Thyroid gland (tissue), 4 donors: ENCODE results near the gene GPR18. TPM values are rescaled to one million over a fixed set of nuclear protein-coding genes. Genes with fewer than 3 reads are reported as not detected.
"Not testable (repeated sequence)": the region's sequence is repeated elsewhere in the genome, so short reads cannot be mapped to it uniquely, and the experiment has no call there.

Experiments used
- DNase-seq, 2 donors: peaks; one replicate each; pipeline ENCODE4 v3.0.0-alpha.2; 2019
- H3K27ac ChIP-seq, 3 donors: fragments of 200-600 bp; sonication (generic); 1 replicate in 2 of 3; 2 replicates in 1 of 3; pipeline ENCODE4 v1.5.1; 2016 to 2019; ENCODE audit warnings: mild to moderate bottlenecking in 1 of 3, moderate library complexity in 1 of 3
- H3K27me3 ChIP-seq: fragments of 200-600 bp; sonication (generic); one replicate; pipeline ENCODE4 v1.5.1; 2019
- H3K36me3 ChIP-seq, 2 donors: fragments of 200-600 bp; sonication (generic); one replicate each; pipeline ENCODE4 v1.5.1; 2016 to 2019
- H3K4me1 ChIP-seq, 2 donors: fragments of 200-600 bp; sonication (generic); one replicate each; pipeline ENCODE4 v1.5.1; 2017 to 2019
- H3K4me3 ChIP-seq, 3 donors: fragments of 200-600 bp; sonication (generic); replicated peaks in 1 of 3; 1 replicate in 2 of 3; 2 replicates in 1 of 3; pipeline ENCODE4 v1.5.1; 2016; ENCODE audit warnings: mild to moderate bottlenecking in 1 of 3
- H3K9me3 ChIP-seq: fragments of 200-600 bp; sonication (generic); one replicate; pipeline ENCODE4 v1.5.1; 2017
- POLR2A ChIP-seq, 2 donors: fragments of 450-650 bp; IDR thresholded peaks; one replicate each; pipeline ENCODE4 v1.6.1; 2017; ENCODE audit warnings: antibody characterized with exemption in 2 of 2, mild to moderate bottlenecking in 2 of 2, moderate library complexity in 1 of 2
- WGBS, 2 donors: methylation state at CpG; one replicate each; pipeline ENCODE4 v1.1.5; 2017; 5-methylcytosine and 5-hydroxymethylcytosine counted together
- intact Hi-C: fragments of 100-400 bp; cut with DNase I; formaldehyde crosslinking; loops from one replicate; pipeline ENCODE4 v1.15.1; 2023
- total RNA-seq, 4 donors: library from RNA; depleted of rRNA; stranded (reverse); fragments of >200 nt; gene quantifications; one replicate each; pipeline ENCODE4 v1.2.3, GENCODE V29; 2016
- TF ChIP-seq, protein P1 (sequence below), 6 experiments: fragments of 200-600 bp in 3 of 6; fragments of 450-650 bp in 3 of 6; sonication (generic) in 3 of 6; IDR thresholded peaks; one replicate each; pipeline ENCODE4 v1.5.1; 2016 to 2019; ENCODE audit warnings: antibody characterized with exemption in 6 of 6, mild to moderate bottlenecking in 2 of 6, inconsistent platforms in 1 of 6, moderate library complexity in 1 of 6

The GPR18 gene
- total RNA-seq, 4 donors from 2014 or later: 0.27 to 0.96 TPM; not detected in 2

DNA sequence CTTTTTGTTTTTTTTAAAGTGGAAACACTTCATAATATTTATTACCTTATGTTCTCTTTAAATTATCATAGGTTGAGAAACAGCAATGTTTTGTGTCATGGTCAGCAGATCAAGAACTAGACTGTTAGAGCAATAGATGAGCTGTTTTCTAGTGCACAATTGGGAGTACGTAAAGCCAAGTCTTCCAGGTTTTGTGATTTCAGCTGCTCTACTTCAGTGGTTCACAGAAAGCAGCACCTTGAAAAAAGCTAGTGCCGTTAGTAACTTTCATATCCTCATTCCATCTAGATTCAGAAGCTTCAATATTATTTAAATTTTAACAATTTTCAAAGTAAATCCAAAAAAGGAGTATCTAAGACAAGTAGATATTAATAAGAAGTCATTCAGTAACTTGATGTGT lies 1.9 kb downstream of the GPR18 start:
- H3K27me3 ChIP-seq: no peaks in the 10 kb centered on the region
- H3K9me3 ChIP-seq: no peaks in the 10 kb centered on the region
- H3K36me3 ChIP-seq: no peaks in the 10 kb centered on the region
- TF ChIP-seq, protein P1, sequence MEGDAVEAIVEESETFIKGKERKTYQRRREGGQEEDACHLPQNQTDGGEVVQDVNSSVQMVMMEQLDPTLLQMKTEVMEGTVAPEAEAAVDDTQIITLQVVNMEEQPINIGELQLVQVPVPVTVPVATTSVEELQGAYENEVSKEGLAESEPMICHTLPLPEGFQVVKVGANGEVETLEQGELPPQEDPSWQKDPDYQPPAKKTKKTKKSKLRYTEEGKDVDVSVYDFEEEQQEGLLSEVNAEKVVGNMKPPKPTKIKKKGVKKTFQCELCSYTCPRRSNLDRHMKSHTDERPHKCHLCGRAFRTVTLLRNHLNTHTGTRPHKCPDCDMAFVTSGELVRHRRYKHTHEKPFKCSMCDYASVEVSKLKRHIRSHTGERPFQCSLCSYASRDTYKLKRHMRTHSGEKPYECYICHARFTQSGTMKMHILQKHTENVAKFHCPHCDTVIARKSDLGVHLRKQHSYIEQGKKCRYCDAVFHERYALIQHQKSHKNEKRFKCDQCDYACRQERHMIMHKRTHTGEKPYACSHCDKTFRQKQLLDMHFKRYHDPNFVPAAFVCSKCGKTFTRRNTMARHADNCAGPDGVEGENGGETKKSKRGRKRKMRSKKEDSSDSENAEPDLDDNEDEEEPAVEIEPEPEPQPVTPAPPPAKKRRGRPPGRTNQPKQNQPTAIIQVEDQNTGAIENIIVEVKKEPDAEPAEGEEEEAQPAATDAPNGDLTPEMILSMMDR (IDR thresholded peaks at IDR 0.05): no peak
- TF ChIP-seq POLR2A (IDR thresholded peaks at IDR 0.05): no peak
- intact Hi-C loops: no loop called here
- no peak for DNase-seq
- no peak overlapping the region for H3K27ac ChIP-seq
- no peaks in the 10 kb centered on the region for H3K4me1 ChIP-seq
- no peak overlapping the region for H3K4me3 ChIP-seq
- 33 to 34% methylated on average over 2 of the region's 2 CpGs for WGBS, 2 donors

- Histone ChIP-seq H3K4me3 (no peak overlapping the region), H3K36me3 (no peaks in the 10 kb centered on the region), H3K4me1 (no peaks in the 10 kb centered on the region), H3K27me3 (no peaks in the 10 kb centered on the region), H3K9me3 (no peaks in the 10 kb centered on the region), H3K27ac (no peak overlapping the region)
- intact Hi-C loops: no loop called here
- TF ChIP-seq, protein P1 (IDR thresholded peaks at IDR 0.05): no peak
- TF ChIP-seq POLR2A (IDR thresholded peaks at IDR 0.05): no peak
- DNase-seq: no peak
- 87 to 92% methylated on average over 10 of the region's 10 CpGs for WGBS, 2 donors
Measured at GRCh38 chr13:99255271-99255670, 2.9 kb downstream of the GPR18 start.

DNA sequence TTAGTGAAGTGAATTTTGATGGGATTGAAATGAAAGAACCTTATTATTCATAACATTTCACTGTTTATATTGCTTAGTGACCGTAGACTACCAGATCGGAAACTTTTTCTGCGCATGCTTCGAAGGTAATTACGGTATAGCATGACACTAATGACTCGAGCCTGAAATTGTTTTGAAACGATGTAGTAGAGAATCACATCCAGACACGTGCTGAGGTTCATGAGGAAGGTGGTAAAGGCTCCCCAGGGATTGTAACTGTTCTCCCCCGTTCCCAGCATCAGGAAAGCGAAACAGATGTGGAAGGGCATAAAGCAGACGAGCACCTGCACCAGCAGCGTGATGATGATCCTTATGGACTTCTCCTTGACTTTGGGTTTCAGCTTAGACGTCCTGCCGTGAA lies 3.3 kb downstream of the GPR18 start:
- H3K27ac ChIP-seq: no peak overlapping the region
- no peak for TF ChIP-seq POLR2A (IDR thresholded peaks at IDR 0.05)
- TF ChIP-seq, protein P1 (IDR thresholded peaks at IDR 0.05): no peak
- H3K4me3 ChIP-seq: no peak overlapping the region
- no peaks in the 10 kb centered on the region for H3K4me1 ChIP-seq
- WGBS, 2 donors: 93 to 94% methylated on average over 14 of the region's 14 CpGs
- DNase-seq: no peak
- H3K9me3 ChIP-seq: no peaks in the 10 kb centered on the region
- H3K27me3 ChIP-seq: no peaks in the 10 kb centered on the region
- intact Hi-C loops: no loop called here
- no peaks in the 10 kb centered on the region for H3K36me3 ChIP-seq

DNA sequence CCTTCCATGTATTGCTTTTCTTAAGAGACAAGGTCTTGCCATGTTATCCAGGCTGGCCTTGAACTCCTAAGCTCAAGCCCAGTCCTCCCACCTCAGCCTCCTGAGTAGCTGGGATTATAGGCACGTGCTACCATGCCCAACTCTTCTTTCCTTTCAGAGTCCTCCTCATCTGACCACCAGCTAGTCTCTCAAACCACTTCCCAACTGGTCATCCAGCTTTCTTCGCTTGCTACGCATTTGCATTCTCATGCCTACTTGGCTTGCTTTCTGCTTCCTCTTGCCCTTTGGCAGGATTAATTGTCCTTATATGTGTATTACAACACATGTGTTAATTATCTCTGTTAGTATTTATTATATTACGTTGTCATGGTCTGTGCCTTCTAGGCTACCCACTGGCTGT lies 6.3 kb downstream of the GPR18 start:
- H3K9me3 ChIP-seq: no peaks in the 10 kb centered on the region
- no peaks in the 10 kb centered on the region for H3K4me1 ChIP-seq
- H3K27me3 ChIP-seq: no peaks in the 10 kb centered on the region
- intact Hi-C loops: no loop called here
- no peak overlapping the region for H3K27ac ChIP-seq
- no peak for DNase-seq
- WGBS, 2 donors: 94 to 95% methylated on average over 4 of the region's 4 CpGs
- no peak for TF ChIP-seq POLR2A (IDR thresholded peaks at IDR 0.05)
- TF ChIP-seq, protein P1 (IDR thresholded peaks at IDR 0.05): no peak
- H3K36me3 ChIP-seq: no peaks in the 10 kb centered on the region
- H3K4me3 ChIP-seq: no peak overlapping the region

DNA sequence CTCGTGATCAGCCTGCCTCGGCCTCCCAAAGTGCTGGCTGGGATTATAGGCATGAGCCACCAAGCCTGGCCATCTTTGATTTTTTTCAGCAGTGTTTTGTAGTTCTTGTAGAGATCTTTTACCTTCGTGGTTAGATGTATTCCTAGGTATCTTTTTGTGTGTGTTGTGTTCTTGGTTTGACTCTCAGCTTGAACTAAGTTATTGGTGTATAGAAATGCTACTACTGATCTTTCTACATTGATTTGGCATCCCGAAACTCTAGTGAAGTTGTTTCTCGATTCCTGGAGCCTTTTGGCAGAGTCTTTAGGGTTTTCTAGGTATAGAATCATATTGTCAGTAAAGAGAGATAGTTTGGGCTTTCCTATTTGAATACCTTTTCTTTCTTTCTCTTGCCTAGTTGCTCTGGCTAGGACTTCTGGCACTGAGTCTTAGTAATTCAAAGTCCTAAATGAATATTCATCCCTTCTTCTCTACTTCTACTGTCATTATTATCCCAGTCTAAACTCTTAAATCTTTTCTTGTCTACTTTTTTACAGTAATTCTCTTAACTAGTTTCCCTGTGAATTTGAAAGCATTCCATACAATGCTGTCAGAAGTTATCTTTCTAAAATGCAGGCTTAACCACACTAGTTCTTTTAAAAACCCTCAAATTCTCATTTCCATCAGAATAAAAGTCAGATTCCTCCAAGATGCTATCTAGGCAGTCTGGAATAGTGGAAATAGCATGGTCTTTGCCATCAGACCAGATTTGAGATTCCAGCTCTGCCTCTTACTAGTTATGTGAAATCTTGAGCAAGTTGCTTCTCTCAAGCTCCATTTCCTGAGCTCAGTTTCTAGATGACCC lies 7.0 kb downstream of the GPR18 start:
- Histone ChIP-seq H3K27ac (no peak overlapping the region), H3K4me1 (no peaks in the 10 kb centered on the region), H3K4me3 (no peak overlapping the region), H3K27me3 (no peaks in the 10 kb centered on the region), H3K36me3 (no peaks in the 10 kb centered on the region), H3K9me3 (no peaks in the 10 kb centered on the region)
- no peak for DNase-seq
- 92 to 93% methylated on average over 5 of the region's 5 CpGs for WGBS, 2 donors
- TF ChIP-seq POLR2A (IDR thresholded peaks at IDR 0.05): no peak
- TF ChIP-seq, protein P1 (IDR thresholded peaks at IDR 0.05): no peak
- intact Hi-C loops: no loop called here

- H3K27me3 ChIP-seq, intact Hi-C loops, H3K27ac ChIP-seq, H3K9me3 ChIP-seq, DNase-seq, H3K4me3 ChIP-seq, H3K36me3 ChIP-seq, H3K4me1 ChIP-seq: not testable (repeated sequence)
- 97 to 98% methylated on average over 2 of the region's 2 CpGs for WGBS, 2 donors
Measured at GRCh38 chr13:99249606-99250005, 8.6 kb downstream of the GPR18 start.

DNA sequence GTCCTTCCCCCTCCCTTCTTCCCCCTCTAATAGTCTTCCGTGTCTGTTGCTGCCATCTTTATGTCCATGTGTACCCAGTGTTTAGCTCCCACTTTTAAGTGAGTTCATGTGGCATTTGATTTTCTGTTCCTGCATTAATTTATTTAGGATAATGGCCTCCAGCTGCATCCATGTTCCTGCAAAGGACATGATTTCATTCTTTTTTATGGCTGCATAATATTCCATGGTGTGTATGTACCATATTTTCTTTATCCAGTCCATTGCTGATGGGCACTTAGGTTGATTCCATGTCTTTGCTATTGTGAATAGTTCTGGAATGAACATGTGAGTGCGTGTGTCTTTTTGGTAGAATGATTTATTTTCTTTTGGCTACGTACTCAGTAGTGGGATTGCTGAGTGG lies 9.0 kb downstream of the GPR18 start:
- H3K36me3 ChIP-seq, H3K4me3 ChIP-seq, DNase-seq, intact Hi-C loops, H3K9me3 ChIP-seq, H3K4me1 ChIP-seq, H3K27me3 ChIP-seq, H3K27ac ChIP-seq: not testable (repeated sequence)
- WGBS, 2 donors: 98 to 100% methylated on average over 3 of the region's 3 CpGs
